B cell (primary cell): ENCODE data around the gene ALOX15B. TPM values are rescaled to one million over a fixed set of nuclear protein-coding genes. Genes with fewer than 3 reads are reported as not detected.

Source experiments
- ATAC-seq: fragments of 200-7000 bp; cut with Tn5 transposase; one replicate; pipeline ENCODE4 v1.10.0; 2021; ENCODE audit warnings: low read depth, mild to moderate bottlenecking, moderate number of reproducible peaks, moderate library complexity
- CTCF ChIA-PET: fragments of 350-600 bp; sonication (Branson Sonifier 250); formaldehyde crosslinking; loops from one replicate; lab custom pipeline; 2021; ENCODE audit warnings: antibody characterized with exemption, inconsistent platforms; lab: Charles Lee
- POLR2A ChIA-PET: fragments of 350-600 bp; sonication (Branson Sonifier 250); formaldehyde crosslinking; loops from one replicate; lab custom pipeline; 2021; ENCODE audit warnings: antibody characterized with exemption; lab: Charles Lee
- DNase-seq: peaks from one replicate; pipeline ENCODE4 v3.0.0; 2013
- H2AFZ ChIP-seq: 2 replicates; pipeline ENCODE4 v1.6.1; 2012; ENCODE audit warnings: mild to moderate bottlenecking, low read depth, low read length; ENCODE audit not compliant: insufficient read depth, poor library complexity, severe bottlenecking
- H3K27ac ChIP-seq, 2 donors: 1 replicate in 1 of 2; 2 replicates in 1 of 2; pipeline ENCODE4 v1.5.1; 2012 to 2013; ENCODE audit warnings: low read length in 2 of 2, mild to moderate bottlenecking in 2 of 2, moderate library complexity in 1 of 2
- H3K27me3 ChIP-seq, 4 experiments: fragments of 200-600 bp in 1 of 4; sonication (generic) in 1 of 4; replicated peaks in 1 of 4; 1 replicate in 2 of 4; 2 replicates in 2 of 4; pipeline versions ENCODE4 v1.6.1 to v1.7.0; 2013 to 2016; ENCODE audit warnings: low read length in 3 of 4, mild to moderate bottlenecking in 2 of 4, mixed read lengths in 1 of 4, moderate library complexity in 1 of 4; ENCODE audit not compliant: insufficient read depth in 4 of 4, control insufficient read depth in 3 of 4; ENCODE audit errors: control extremely low read depth in 1 of 4
- H3K36me3 ChIP-seq, 2 experiments: replicated peaks in 1 of 2; 1 replicate in 1 of 2; 2 replicates in 1 of 2; pipeline versions ENCODE4 v1.6.1 to v1.7.1; 2013; ENCODE audit warnings: low read length in 1 of 2; ENCODE audit not compliant: insufficient read depth in 2 of 2, control insufficient read depth in 1 of 2; ENCODE audit errors: control extremely low read depth in 1 of 2, extremely low read depth in 1 of 2
- H3K4me1 ChIP-seq, 2 donors: fragments of 200-600 bp in 1 of 2; sonication (generic) in 1 of 2; 1 replicate in 1 of 2; 2 replicates in 1 of 2; pipeline versions ENCODE4 v1.5.1 to v1.6.1; 2013 to 2017; ENCODE audit warnings: low read length in 2 of 2; ENCODE audit not compliant: control insufficient read depth in 2 of 2, insufficient read depth in 2 of 2
- H3K4me2 ChIP-seq: replicated peaks from 2 replicates; pipeline ENCODE3; 2012; ENCODE audit warnings: mild to moderate bottlenecking, low read depth, low read length; ENCODE audit not compliant: poor library complexity, severe bottlenecking
- H3K4me3 ChIP-seq, 5 experiments: fragments of 200-600 bp in 1 of 5; sonication (generic) in 1 of 5; 1 replicate in 3 of 5; 2 replicates in 2 of 5; pipeline versions ENCODE4 v1.5.1 to v1.7.0; 2011 to 2016; ENCODE audit warnings: low read length in 4 of 5, mild to moderate bottlenecking in 4 of 5, low read depth in 2 of 5, control low read depth in 1 of 5, moderate library complexity in 1 of 5; ENCODE audit not compliant: insufficient read depth in 1 of 5; ENCODE audit errors: control extremely low read depth in 1 of 5, extremely low read depth in 1 of 5
- H3K79me2 ChIP-seq: fragments of 200-600 bp; sonication (generic); one replicate; pipeline ENCODE4 v1.6.0; 2016; ENCODE audit warnings: low read length; ENCODE audit not compliant: control insufficient read depth, insufficient read depth
- H3K9ac ChIP-seq: fragments of 200-600 bp; sonication (generic); 2 replicates; pipeline ENCODE4 v1.6.1; 2017; ENCODE audit warnings: mild to moderate bottlenecking, low read length, moderate library complexity
- H3K9me3 ChIP-seq, 3 donors: one replicate each; pipeline versions ENCODE4 v1.6.1 to v1.7.1; 2013; ENCODE audit warnings: low read length in 2 of 3; ENCODE audit not compliant: control insufficient read depth in 2 of 3, insufficient read depth in 1 of 3; ENCODE audit errors: control extremely low read depth in 1 of 3
- H4K20me1 ChIP-seq: 2 replicates; pipeline ENCODE4 v1.6.0; 2012; ENCODE audit warnings: mild to moderate bottlenecking, low read length; ENCODE audit not compliant: insufficient read depth, control insufficient read depth, poor library complexity, severe bottlenecking
- H3K27ac Mint-ChIP-seq: one replicate; pipeline ENCODE4 v1.8.0; 2021; ENCODE audit warnings: mixed read lengths
- H3K27me3 Mint-ChIP-seq: one replicate; pipeline ENCODE4 v1.8.0; 2021; ENCODE audit warnings: mixed read lengths
- H3K4me1 Mint-ChIP-seq: one replicate; pipeline ENCODE4 v1.8.0; 2021; ENCODE audit warnings: mixed read lengths
- H3K4me3 Mint-ChIP-seq: one replicate; pipeline ENCODE4 v1.8.0; 2021; ENCODE audit warnings: mixed read lengths
- H3K9me3 Mint-ChIP-seq: one replicate; pipeline ENCODE4 v1.8.0; 2022; ENCODE audit warnings: mixed read lengths; ENCODE audit not compliant: insufficient read depth
- EZH2 ChIP-seq: IDR thresholded peaks from 2 replicates; pipeline ENCODE4 v1.6.1; 2012; ENCODE audit warnings: borderline replicate concordance, low read depth, mild to moderate bottlenecking, moderate library complexity, low read length; ENCODE audit not compliant: insufficient read depth, poor library complexity, severe bottlenecking
- WGBS: methylation state at CpG from one replicate; pipeline ENCODE4 v1.1.5; 2013; ENCODE audit warnings: missing lambda C conversion rate; ENCODE audit not compliant: insufficient coverage; 5-methylcytosine and 5-hydroxymethylcytosine counted together
- intact Hi-C: fragments of 100-400 bp; cut with micrococcal nuclease; formaldehyde crosslinking; loops from one replicate; pipeline ENCODE4 v1.10.0; 2022
- polyA plus RNA-seq: library from polyadenylated mRNA; depleted of rRNA; stranded (reverse); fragments of >200 nt; gene quantifications from 2 replicates; pipeline ENCODE4 v1.2.3, GENCODE V29; 2012
- total RNA-seq, 2 donors: library from RNA; stranded (reverse); fragments of 120-200 nt in 1 of 2; gene quantifications; 1 replicate in 1 of 2; 2 replicates in 1 of 2; pipeline versions ENCODE4 v1.2.3 to v1.2.4, GENCODE V29; 2013 to 2022
- TF ChIP-seq, protein P1 (sequence below): fragments of 200-600 bp; IDR thresholded peaks from one replicate; pipeline ENCODE4 v1.8.0; 2022; ENCODE audit warnings: antibody characterized with exemption, mild to moderate bottlenecking

ALOX15B gene
- total and polyA plus RNA-seq, 2 donors (not counting 1 experiment from before 2014, with no cell fraction given): 0.03 TPM; not detected in 1

DNA sequence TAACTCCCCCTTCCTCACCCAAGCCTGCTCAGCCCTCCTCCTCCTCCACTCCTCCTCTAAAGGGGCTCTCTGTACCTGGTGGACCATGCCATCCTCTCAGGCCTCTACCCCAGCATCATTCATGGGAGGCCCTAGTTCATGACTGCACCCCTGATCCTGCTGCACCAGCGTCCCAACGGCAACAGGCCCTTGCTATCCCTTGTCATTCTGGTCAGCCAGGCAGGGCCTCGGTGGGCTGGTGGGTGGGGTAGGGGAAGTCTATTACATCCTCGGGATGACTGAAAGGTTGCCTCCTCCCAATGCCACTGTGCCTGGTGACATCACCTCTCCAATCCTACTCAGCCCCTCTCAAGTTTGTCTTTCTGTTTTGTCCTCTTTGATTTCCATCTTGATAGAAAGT lies 28.9 kb downstream of the ALOX15B start:
- intact Hi-C loops: loop anchor here (10.0 kb wide), 1 partner anchor 1457 kb away; no protein-coding TSS in a partner anchor
- Mint-ChIP-seq H3K27me3 (peaks cover 49% of the 10 kb centered on the region), H3K4me3 (no peak overlapping the region), H3K4me1 (peaks cover 9% of the 10 kb centered on the region), H3K9me3 (no peaks in the 10 kb centered on the region), H3K27ac (no peak overlapping the region)
- Histone ChIP-seq H3K9ac (no peak overlapping the region), H4K20me1 (no peaks in the 10 kb centered on the region), H3K27me3 (peaks cover 0 to 51% (median 30%) of the 10 kb centered on the region in 4 experiments), H3K27ac (no peak overlapping the region), H3K36me3 (no peaks in the 10 kb centered on the region), H3K79me2 (no peaks in the 10 kb centered on the region), H3K4me1 (peaks cover 8 to 12% of the 10 kb centered on the region in 2 donors), H3K4me3 (no peak overlapping the region), H2AFZ (no peak overlapping the region), H3K9me3 (peaks cover 0 to 18% (median 0%) of the 10 kb centered on the region in 3 donors), H3K4me2 (no peak overlapping the region)
- no peak for DNase-seq
- ChIA-PET CTCF (interaction anchor here (4.8 kb wide), 1 partner anchor 7 kb away, joined by 46 read pairs; no protein-coding TSS in a partner anchor), POLR2A (no interaction called here)
- TF ChIP-seq EZH2: no peak
- TF ChIP-seq, protein P1, sequence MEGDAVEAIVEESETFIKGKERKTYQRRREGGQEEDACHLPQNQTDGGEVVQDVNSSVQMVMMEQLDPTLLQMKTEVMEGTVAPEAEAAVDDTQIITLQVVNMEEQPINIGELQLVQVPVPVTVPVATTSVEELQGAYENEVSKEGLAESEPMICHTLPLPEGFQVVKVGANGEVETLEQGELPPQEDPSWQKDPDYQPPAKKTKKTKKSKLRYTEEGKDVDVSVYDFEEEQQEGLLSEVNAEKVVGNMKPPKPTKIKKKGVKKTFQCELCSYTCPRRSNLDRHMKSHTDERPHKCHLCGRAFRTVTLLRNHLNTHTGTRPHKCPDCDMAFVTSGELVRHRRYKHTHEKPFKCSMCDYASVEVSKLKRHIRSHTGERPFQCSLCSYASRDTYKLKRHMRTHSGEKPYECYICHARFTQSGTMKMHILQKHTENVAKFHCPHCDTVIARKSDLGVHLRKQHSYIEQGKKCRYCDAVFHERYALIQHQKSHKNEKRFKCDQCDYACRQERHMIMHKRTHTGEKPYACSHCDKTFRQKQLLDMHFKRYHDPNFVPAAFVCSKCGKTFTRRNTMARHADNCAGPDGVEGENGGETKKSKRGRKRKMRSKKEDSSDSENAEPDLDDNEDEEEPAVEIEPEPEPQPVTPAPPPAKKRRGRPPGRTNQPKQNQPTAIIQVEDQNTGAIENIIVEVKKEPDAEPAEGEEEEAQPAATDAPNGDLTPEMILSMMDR: no peak
- ATAC-seq: no peak
- no CpG with 5 or more reads among the region's 4 CpGs for WGBS
